Type B pancreatic cell (in vitro differentiated cells): ENCODE data around the gene SPRYD3. TPM values are rescaled to one million over a fixed set of nuclear protein-coding genes. Genes with fewer than 3 reads are reported as not detected.

Source experiments
- DNase-seq: peaks from one replicate; pipeline ENCODE4 v3.0.0; 2021; ENCODE audit warnings: mixed read lengths; ENCODE audit not compliant: unreplicated experiment; ENCODE audit errors: extremely low spot score
- H3K27ac Mint-ChIP-seq: 2 replicates; pipeline ENCODE4 v1.8.0; 2021; ENCODE audit warnings: mild to moderate bottlenecking, mixed read lengths
- H3K27me3 Mint-ChIP-seq: 2 replicates; pipeline ENCODE4 v1.8.0; 2021; ENCODE audit warnings: mixed read lengths
- H3K36me3 Mint-ChIP-seq: 2 replicates; pipeline ENCODE4 v1.8.0; 2021; ENCODE audit warnings: mixed read lengths
- H3K4me1 Mint-ChIP-seq: one replicate; pipeline ENCODE4 v1.8.0; 2021; ENCODE audit warnings: mixed read lengths; ENCODE audit not compliant: unreplicated experiment
- H3K4me3 Mint-ChIP-seq: 2 replicates; pipeline ENCODE4 v1.8.0; 2021; ENCODE audit warnings: mild to moderate bottlenecking, mixed read lengths
- H3K9me3 Mint-ChIP-seq: 2 replicates; pipeline ENCODE4 v1.8.0; 2021; ENCODE audit warnings: mixed read lengths
- CTCF ChIP-seq: fragments of 200-600 bp; sonication (generic); conservative IDR thresholded peaks from 2 replicates; pipeline ENCODE4 v1.5.0; 2021; ENCODE audit warnings: antibody characterized with exemption, mild to moderate bottlenecking
- total RNA-seq: library from RNA; stranded (reverse); gene quantifications from 2 replicates; pipeline ENCODE4 v1.2.1, GENCODE V29; 2021; ENCODE audit warnings: low replicate concordance

SPRYD3 gene
- total RNA-seq, 1 donor from 2014 or later = 22.1 TPM

- no peaks in the 10 kb centered on the region for H3K9me3 Mint-ChIP-seq
- TF ChIP-seq CTCF = no peak
- H3K36me3 Mint-ChIP-seq = no peaks in the 10 kb centered on the region
- peak overlapping the region; percentile 99 for H3K27ac Mint-ChIP-seq
- H3K4me3 Mint-ChIP-seq = peak overlapping the region; percentile 96
- H3K27me3 Mint-ChIP-seq = no peaks in the 10 kb centered on the region
- peak; percentile 93 for DNase-seq
- peaks cover 26% of the 10 kb centered on the region for H3K4me1 Mint-ChIP-seq
These were observed 24.9 kb downstream of the SPRYD3 start for GRCh38 chr12:53054112-53054878.

- H3K4me1 Mint-ChIP-seq = peaks cover 34% of the 10 kb centered on the region
- peak; percentile 71 for TF ChIP-seq CTCF
- peak overlapping the region; percentile 96 for H3K4me3 Mint-ChIP-seq
- DNase-seq = no peak
- H3K27me3 Mint-ChIP-seq = no peaks in the 10 kb centered on the region
- H3K27ac Mint-ChIP-seq = peak overlapping the region; percentile 99
- no peaks in the 10 kb centered on the region for H3K9me3 Mint-ChIP-seq
- H3K36me3 Mint-ChIP-seq = no peaks in the 10 kb centered on the region
These were observed 25.7 kb downstream of the SPRYD3 start for GRCh38 chr12:53053218-53054111.

- Mint-ChIP-seq H3K4me3 (peak overlapping the region; percentile 9), H3K4me1 (peaks cover 41% of the 10 kb centered on the region), H3K9me3 (no peaks in the 10 kb centered on the region), H3K36me3 (no peaks in the 10 kb centered on the region), H3K27ac (no peak overlapping the region), H3K27me3 (no peaks in the 10 kb centered on the region)
- no peak for DNase-seq
- no peak for TF ChIP-seq CTCF
These were observed 26.6 kb downstream of the SPRYD3 start for GRCh38 chr12:53052419-53053217.

- Mint-ChIP-seq H3K9me3 (no peaks in the 10 kb centered on the region), H3K36me3 (no peaks in the 10 kb centered on the region), H3K4me3 (peak overlapping the region; percentile 9), H3K27ac (peak overlapping the region; percentile 16), H3K27me3 (no peaks in the 10 kb centered on the region), H3K4me1 (peaks cover 41% of the 10 kb centered on the region)
- TF ChIP-seq CTCF = no peak
- DNase-seq = no peak
These were observed 27.2 kb downstream of the SPRYD3 start for GRCh38 chr12:53051881-53052412.
